Ovary (tissue), 3 donors: Measurements from ENCODE around the gene POGZ.

Experiments
- CTCF ChIP-seq, 3 donors: fragments of 450-650 bp in 2 of 3; fragments of 200-600 bp in 1 of 3; IDR thresholded peaks; one replicate each; pipeline versions ENCODE4 v1.5.1 to v1.8.0; 2016 to 2022; ENCODE audit warnings: antibody characterized with exemption in 3 of 3, mild to moderate bottlenecking in 1 of 3
- EP300 ChIP-seq: sonication (generic); formaldehyde crosslinking; IDR thresholded peaks from one replicate; pipeline ENCODE4 v1.6.1; 2017; ENCODE audit warnings: antibody characterized with exemption
- POLR2A ChIP-seq: fragments of 450-650 bp; IDR thresholded peaks from one replicate; pipeline ENCODE4 v1.6.1; 2017; ENCODE audit warnings: antibody characterized with exemption, mild to moderate bottlenecking, moderate library complexity
- donor health status: DM: no; HTN: no; CAD: no.

- TF ChIP-seq POLR2A (no peak), CTCF (IDR thresholded peaks at IDR 0.05) (no peak), EP300 (no peak)
Measured at GRCh38 chr1:151411884-151412283, 47.4 kb downstream of the POGZ start.
